Measurements from ENCODE around the gene AQP12B.

AQP12B gene

DNA sequence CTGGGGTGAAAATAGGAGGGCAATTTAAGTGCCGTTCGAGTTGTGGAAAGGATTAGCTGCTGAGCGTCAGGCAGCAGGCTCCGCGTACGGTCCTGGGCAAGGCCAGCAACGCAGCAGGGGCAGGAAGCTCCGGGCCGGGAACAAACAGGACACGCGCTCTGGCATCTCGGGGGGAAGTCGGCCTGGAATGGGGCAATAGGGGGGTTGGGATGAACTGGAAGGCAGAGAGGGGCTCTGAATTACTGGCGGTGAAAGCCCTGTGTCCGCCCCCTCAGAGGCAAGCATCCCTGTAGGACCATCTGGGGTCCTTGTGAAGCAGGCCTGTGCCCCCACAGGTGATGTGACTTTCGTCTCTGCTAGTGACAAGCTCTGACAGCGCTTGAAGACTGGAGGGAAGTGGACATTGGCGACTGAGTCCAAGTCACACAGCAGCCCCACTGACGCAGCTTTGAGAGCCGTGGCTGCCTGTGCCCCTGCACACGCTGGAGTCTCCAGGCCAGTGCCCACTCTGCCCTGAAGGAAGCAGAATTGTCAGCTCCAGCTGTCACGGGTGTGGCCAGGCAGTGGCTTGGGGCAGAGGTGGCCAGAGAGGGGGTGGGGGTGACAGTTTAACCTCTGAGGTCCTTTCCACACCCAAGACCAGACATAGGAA lies 35.1 kb downstream of the AQP12B start:
- no peak for DNase-seq (ENCODE audit: low read depth in 2 of 2)

DNA sequence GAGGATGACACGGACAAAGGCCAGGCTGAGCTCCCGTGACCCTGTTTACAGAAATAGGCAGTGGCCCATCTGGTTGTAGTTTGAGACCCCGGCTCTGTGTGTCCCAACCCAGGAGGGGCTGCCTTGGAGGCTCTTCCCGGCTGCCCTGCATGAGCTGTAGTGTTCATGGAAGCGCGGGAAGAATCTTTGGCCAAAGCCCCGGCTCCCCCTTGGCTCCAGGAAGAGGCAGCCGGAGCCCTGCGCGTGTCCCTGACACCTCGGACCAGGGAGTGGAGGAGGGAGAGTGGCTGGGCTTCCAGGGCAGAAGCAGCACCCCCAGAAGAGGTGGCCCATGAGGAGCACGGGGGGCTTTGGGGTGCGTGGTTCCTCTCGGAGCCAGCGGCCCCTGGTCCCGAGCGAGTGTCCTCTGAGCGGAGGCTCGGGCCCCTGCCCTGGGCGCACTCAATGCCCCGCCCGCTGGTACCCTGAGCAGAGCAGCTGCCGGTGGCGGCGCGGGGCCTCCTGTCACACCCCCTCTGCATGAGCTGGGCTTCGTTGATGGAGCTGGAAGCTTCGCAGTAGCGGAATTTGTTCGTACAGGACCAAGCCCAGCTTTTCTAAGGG lies 35.7 kb downstream of the AQP12B start:
- DNase-seq (ENCODE audit: low read depth in 2 of 2) = no peak

DNA sequence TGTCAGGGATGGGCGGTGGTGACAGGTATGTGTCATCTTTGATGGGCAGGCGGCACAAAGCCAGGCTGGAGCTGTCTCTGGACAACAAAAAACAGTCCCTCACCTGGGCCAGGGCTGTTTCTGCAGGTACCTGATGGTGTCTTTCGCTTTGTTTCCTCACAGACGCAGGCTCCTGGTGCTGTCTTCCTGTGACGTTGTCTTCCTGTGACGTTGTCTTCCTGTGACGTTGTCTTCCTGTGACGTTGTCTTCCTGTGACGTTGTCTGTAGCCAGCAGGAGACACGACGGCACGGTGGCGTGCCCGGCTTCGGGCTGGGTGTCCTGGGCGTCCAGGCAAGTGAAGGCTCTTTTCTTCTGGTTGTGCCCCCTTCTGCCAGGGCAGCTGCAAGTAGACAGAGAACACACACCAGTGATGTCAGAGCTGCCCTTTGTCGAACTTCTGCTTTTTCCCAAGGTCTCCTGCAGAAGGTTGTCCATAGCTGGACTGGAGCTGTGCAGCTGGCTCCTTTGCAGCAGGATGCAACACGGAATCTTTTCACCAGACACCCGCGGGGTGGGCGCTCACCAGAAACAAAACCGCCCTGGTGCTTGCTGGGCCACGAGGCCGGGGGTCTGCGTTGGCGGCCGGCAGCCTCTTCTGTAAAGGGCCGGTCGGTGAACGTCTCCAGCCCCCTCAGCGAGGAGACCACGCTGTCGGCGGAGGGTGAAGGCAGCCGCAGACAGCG lies 36.3 kb downstream of the AQP12B start:
- DNase-seq (ENCODE audit: low read depth in 2 of 2) = no peak

DNA sequence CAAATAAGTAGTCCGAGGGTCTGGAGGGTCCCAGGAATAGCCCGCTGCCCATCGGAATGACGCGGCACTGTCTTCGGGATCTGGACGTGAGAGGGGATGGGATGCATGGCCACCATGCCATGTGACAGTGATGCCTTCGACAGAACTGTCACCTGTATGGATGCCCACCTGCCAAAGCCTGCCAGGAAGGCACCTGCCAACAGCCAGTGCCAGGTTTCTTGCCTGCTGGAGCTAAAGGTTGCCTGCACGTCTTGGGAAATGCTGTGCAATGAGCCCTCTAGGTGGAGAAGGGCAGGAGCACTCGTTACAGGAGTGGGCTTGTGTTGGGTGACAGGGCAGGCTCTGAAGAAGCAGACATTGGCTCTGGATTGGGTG lies 36.9 kb downstream of the AQP12B start:
- DNase-seq (ENCODE audit: low read depth in 2 of 2) = no peak

DNA sequence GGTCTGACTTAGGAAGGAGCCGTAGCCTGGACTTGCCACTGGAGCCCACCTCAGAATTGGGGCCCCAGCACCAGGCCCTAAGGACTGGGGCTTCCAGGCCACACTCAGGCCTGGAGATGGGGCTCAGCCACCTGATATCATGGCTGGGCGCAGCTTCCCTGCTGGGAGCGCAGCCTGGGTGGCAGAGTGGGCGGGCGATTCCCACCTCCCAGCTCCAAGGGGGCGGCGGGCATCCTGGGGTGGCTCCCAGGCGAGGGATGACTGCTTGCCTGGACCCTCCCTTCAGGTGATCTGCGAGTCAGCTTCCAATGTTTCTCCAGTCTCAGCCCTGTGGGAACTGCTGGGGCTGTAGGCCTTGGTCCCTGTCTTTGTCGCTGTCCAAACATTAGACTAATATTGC lies 37.3 kb downstream of the AQP12B start:
- DNase-seq (ENCODE audit: low read depth in 2 of 2) = no peak

DNA sequence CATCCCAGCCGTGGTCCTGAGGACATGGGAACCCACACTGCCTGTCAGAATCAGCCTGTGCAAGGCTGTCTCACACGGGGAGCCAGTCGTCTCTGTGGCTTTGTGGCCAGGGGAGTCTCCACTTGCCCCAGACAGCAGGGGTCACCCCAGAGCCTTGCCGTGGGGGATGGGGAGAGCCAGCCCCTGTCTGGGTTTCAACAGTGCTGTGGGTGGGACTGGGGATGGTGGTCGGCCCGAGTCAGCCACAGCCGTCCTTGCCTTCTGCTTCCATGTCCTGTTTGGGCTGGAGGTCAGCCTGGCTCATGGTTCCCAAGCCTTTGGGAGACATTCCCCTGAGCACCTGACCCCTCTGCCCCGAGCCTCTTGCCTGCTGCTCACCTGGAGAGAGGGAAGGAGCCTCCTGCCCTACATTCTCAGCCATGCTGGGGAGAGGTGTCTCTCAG lies 37.8 kb downstream of the AQP12B start:
- DNase-seq (ENCODE audit: low read depth in 2 of 2) = no peak

DNA sequence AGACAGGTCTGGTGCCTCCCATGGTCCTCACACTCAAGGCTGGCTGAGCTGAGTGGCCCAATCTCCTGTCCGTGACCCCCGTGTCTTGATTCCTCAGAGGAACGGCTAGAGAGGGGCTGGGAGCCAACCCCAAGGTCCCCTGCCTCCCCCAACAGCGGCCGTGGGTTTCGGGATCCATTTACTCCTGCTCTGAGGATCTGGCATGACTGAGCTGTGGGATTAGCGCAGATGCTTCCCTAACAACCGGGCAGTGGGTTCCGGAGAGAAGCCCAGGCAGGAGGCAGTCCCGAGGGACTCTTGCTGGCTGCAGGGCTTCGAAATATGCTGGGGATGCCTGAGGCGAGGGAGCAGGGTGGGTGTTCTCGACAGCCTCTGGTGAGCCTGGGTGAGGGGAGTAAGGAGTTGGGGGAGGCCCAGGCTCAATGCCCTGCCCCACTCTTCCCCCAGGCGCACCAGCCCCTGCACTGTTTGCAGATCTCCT lies 38.5 kb downstream of the AQP12B start:
- DNase-seq (ENCODE audit: low read depth in 2 of 2) = no peak

DNA sequence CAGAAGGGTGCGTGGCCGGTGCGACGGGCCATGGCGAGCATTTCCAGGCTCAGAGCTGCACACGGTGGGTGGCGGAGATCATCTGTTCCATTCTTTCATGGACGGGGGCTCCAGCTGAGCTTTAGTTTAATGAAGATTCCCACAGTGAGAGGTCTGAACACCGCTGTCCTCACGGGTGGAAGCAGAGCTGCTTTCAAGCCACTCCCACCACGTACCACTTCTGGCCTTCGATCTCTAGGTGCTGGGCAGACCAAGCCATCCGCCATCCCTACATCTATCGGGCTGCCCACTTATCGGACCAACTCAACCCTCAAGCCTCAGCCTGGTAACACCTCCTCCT lies 38.9 kb downstream of the AQP12B start:
- no peak for DNase-seq (ENCODE audit: low read depth in 2 of 2)

DNA sequence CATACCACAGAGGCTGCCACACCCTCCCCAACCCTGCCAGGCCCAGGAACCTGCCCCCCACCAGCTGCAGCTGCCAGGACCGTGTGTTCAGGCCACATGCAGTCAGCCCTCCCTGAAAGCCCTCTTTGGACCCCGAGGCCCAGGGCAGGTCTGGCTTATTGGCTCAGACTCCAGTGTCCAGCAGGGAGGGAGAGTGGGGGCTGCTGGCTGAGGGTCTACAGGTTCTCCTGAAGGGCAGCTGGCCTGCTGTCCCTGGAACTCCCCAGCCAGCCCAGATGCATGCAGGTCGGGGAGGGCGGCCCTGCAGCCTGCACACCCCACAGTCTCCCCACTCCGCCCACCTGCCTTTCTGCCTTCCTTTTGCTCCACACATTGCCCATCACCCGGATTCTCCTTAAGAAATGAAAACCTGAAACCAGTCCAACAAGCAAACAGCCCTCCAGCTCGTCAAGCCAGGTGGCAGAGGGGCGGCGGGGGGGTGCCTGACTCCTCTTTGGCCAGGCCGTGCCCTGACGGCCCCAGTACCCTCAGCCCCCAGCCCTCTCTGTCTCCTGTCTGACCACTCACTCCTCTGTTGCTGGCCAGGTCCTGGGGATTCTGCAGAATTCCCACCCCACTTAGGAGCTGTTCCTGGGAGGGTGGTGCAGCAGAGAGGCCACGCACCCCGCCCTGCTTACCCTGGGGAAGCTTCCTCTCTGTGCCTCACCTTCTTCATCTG lies 39.4 kb downstream of the AQP12B start:
- DNase-seq (ENCODE audit: low read depth in 2 of 2) = no peak

DNA sequence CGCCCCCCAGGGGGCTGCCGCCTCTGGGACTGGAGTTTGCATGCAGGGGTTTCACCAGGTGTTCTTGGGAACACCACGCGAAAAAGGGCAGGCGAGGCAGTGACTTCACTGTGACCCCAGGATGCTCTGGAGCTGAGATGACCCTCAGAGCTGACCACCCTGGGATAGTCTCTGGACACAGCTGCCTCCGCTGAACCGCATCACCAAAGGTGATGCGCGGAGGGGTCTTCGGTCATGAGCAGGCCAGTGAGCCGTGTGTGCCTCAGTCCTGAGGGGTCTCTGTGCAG lies 39.9 kb downstream of the AQP12B start:
- DNase-seq (ENCODE audit: low read depth in 2 of 2) = no peak

DNA sequence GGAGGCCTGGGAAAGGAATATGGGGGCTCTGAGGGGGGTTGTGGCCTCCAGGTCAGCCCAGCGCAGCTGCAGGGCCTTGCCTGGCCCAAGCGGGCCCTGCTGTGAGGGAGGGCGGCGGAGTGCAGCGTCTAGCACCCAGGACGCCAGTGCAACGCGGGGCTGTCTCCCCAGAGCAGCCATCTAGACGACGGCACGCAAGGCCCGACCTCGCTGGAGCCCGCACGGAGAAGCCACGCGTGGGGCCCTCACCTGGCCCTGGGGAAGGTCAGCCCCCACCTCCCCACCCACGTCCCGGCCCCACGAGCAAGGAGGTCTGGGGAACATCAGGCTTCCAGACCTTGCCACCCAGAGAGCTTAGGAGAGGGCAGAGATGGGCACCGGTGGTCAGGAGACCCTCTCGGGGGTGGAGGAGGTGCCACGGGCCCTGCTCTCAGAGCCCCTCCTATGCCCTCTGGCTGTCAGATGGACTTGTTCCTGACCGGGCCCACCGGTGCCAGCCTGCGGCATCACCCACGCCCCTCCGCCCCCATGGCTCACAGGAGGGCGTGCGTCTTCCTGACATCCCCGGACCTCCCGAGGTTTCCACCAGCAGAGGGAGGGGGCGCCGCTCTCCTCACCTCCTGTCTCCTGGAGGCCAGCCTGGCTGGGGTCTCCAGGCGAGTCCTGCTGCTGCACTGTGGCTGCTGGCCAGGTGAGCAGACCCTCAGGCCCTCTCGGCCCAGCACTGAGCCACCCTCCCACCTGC lies 40.5 kb downstream of the AQP12B start:
- DNase-seq (ENCODE audit: low read depth in 2 of 2) = no peak

DNA sequence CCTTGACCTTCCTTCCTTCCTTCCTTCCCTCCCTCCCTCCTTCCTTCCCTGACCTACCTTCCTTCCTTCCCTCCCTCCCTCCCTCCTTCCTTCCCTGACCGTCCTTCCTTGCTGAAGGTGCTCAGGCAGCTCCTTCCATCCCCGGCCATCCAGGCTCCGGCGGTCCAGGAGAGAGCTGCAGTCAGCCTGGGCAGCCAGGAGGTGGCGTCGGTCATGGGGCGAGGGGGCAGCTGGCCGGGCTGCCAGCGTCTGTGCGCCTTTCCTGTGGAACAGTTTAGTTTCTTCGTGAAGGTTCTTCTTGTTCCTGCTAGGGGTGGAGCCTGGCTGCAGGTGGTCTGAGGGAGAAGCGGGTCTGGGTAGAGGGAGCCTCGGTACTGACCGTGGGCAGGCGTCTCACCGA lies 41.7 kb downstream of the AQP12B start:
- no peak for DNase-seq (ENCODE audit: low read depth in 2 of 2)

DNA sequence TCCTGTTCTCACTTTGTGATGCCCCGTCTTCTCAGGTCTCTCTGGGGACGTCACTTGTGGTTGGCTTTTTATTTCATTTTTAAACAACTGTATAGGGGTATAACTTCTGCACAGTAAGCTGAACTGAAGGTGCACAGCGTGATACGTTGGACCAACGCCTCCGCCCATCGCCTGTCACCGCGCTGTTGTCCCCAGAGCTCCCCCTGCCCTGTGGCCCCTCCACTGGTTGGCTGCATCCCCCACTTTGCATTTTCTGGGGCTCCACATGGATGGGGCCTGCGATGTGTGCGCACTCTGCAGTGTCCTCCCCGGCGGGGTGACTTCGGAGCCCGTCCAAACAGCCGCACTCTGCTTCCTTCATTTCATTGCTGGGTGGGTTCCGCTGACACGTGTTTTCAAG lies 43.1 kb downstream of the AQP12B start:
- no peak for DNase-seq (ENCODE audit: low read depth in 2 of 2)

DNA sequence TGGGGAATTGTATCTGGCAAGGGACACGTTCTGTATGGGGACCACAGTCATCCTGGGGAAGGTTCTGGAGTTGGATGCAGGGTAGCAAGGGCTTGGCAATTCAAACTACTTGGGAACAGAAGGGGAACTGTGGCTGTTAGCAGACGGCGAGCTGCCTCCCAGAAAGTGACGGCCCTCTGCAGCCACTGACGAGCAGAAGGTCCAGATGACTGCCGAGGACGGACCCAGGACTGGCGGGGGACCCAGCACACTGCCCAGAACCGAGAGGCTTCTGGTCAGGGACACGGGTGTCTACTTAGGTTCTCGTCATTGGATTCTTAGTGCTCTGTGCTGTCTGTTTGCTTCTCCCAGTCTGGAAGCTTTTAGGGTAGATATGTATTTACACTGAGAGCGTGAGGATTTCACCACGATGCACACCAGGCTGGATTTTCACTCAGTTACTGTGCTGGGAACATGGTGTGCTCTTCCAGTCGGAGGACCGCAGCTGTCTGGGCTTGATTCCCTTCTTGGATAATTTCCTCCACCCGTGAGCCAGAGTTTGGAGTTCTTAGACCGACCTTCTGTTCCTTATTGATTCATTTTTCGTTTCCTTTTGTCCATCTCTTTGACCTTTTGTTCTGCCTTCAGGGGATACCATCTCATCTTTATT lies 44.0 kb downstream of the AQP12B start:
- DNase-seq (ENCODE audit: low read depth in 2 of 2) = no peak

DNA sequence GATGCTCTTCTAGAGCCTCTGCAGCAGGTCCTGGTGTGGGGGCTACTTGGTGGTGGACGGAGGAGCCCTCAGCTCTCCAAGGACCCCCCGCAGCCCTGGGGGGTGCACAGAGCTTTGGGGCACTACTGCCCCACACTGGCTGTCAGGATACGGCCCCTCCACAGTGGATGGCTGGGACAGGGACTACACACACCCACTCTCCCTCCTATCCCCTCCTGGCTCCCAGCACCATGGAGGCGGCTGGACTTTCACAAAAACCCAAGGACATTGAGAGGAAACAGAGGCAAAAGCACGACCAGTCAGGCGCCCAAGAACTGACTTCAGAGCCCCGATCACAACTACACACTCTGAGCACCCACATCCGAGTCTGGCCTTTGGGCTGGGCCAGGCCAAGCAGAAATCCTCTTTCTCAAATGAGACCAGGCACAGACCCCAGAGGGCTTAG lies 44.8 kb downstream of the AQP12B start:
- no peak for DNase-seq (ENCODE audit: low read depth in 2 of 2)

DNA sequence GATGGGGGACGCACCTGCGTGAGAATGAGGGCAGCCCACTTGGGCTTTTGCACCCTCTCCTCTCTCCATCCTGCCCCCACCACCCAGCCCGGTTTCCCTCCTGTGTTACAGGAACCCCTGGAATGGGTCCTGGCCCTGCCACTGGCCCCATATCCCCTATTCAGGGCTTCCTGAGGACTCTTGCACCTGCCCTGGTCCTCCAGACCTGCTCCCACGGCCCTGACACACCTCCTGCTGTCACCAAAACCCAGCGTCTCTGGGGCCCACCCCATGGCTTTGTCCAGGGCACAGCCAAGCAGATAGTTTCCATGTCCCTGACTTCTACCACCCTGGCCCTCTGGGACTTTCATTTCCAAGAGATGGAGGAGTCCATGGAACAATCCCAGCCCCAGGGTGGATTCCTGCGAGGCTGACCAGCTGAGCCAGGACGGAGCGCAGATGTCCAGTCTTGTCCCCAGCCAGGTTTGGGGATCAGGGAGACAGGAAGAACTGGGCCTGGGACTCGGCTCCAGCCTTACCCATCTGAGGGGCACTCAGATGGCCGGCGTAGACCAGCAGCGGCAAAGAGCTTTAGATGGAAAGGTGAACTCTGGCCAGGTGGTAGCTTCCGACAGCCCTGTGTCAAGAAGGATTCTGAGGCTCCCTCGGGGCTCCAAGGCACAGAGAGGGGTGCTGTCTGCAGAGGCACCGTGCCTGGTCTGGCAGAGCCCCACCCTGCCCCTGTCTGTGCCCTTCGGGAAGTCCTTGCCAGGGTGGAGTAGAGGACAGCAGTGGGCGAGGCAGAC lies 45.4 kb downstream of the AQP12B start:
- DNase-seq (ENCODE audit: low read depth in 2 of 2) = no peak

DNA sequence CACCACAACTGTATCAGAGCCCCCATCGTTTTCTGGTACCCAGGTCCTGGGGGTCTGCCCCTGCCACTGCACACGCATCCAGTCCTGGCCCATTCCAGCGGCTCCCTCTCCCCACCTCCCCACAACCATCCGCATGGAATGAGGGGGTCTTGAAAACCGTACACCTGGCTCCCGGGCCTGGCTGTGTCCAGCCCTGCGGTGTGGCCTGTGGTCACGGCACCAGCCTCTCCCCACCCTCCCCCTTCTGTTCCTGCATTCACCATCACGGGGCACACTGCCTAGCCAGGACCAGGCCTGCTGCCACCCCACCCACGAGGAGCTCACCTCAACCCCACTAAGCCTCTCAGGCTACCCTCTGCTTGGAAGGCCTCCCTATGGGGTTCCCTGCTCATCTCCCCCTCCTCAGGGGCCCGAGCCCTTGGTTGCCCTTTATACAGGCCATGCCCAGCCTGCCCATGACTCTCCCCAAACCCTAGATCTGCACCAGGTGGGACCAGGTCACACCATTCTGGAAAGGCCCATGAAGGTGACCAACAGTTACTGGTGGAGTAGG lies 46.0 kb downstream of the AQP12B start:
- DNase-seq (ENCODE audit: low read depth in 2 of 2) = no peak

DNA sequence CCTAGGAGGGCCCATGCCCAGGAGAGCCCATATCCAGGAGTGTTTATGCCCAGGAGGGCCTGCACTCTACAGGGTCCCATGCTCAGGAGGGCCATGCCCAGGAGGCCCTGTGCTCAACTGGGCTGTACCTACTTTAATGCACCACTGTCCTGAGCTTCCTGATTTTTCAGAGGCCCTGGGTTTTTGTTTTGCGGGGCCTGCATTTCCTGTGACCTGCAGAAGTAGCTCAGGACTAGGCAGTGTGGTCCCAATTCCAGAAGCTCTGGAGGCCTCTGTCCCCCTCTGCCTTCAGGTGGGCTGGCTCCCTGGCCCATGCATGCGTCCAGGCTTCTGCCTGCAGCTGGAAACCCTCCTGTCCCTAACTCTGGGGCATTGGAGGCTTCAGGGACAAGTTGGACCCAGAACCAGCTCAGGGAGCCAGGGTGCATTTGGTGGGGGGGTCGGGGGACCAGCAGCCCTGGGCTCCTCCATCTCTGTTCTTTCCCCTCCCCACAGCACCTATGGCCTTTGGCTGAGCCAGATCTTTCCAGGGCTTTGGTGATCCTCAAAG lies 46.6 kb downstream of the AQP12B start:
- no peak for DNase-seq (ENCODE audit: low read depth in 2 of 2)

DNA sequence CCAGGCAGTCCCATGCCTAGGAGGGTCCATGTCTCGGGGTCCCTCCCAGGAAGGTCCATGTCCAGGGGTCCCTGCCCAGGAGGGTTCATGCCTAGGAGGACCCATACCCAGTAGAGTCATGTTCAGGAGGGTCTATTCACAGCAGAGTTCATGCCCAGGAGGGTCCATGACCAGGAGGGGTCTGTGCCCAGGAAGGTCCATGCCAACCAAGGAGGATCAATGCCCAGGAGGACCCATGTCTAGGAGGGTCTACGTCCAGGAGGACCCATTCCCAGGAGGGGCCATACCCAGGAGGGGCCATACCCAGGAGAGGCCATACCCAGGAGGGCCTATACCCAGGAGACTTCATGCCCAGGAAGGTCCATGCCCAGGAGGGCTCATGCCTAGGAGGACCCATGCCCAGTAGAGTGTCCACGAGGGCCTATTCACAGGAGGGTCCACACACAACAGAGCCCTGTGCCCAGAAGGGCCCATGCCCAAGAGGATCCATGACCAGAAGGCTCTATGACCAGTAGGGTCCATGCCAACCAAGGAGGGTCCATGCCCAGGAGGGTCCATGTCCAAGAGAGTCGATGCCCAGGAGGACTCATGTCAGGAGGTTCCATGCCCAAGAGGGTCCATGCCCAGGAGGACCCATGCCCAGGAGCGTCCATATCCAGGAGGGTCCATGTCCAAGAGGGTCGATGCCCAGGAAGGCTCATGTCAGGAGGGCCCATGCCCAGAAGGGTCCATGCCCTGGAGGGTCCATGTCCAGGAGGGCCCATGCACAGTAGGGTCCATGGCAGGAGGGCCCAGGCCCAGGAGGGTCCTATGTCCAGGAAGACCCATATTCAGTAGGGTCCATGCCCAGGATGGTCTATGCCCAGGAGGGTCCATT lies 47.3 kb downstream of the AQP12B start:
- DNase-seq (ENCODE audit: low read depth in 2 of 2) = no peak
